PC-3 (cell line): ENCODE data around the gene DOC2A. TPM values are rescaled to one million over a fixed set of nuclear protein-coding genes. Genes with fewer than 3 reads are reported as not detected.
A peak's percentile ranks its signal among the peaks of the same experiment; 100 is the strongest.

ENCODE experiments used
- ATAC-seq: fragments of 200-7000 bp; cut with Tn5 transposase; 2 replicates; pipeline ENCODE4 v1.9.1; 2020; ENCODE audit warnings: mild to moderate bottlenecking, moderate library complexity
- BruUV-seq: library from RNA; stranded (reverse); fragments of 400-500 nt; replicated peaks from 2 replicates; lab custom pipeline; 2021; lab: Mats Ljungman, UMichigan
- CTCF ChIA-PET: fragments of 300-600 bp; sonication (Branson Sonifier 250); formaldehyde crosslinking; loops from one replicate; lab custom pipeline; 2022; ENCODE audit warnings: antibody characterized with exemption; lab: Charles Lee
- POLR2A ChIA-PET: fragments of 300-600 bp; sonication (Branson Sonifier 250); formaldehyde crosslinking; loops from one replicate; lab custom pipeline; 2022; ENCODE audit warnings: antibody characterized with exemption; ENCODE audit not compliant: unreplicated experiment; lab: Charles Lee
- DNase-seq: peaks from one replicate; pipeline ENCODE4 v3.0.0-alpha.2; 2015
- H2AFZ ChIP-seq: fragments of 300-600 bp; sonication (generic); 2 replicates; pipeline ENCODE4 v1.6.0; 2016; ENCODE audit warnings: antibody characterized with exemption, low read length
- H3F3A ChIP-seq: fragments of 300-600 bp; sonication (generic); one replicate; pipeline ENCODE4 v1.6.0; 2017; ENCODE audit warnings: antibody characterized with exemption, low read length, control low read depth, mild to moderate bottlenecking; ENCODE audit not compliant: unreplicated experiment
- H3K27ac ChIP-seq: fragments of 300-600 bp; sonication (generic); 2 replicates; pipeline ENCODE4 v1.5.1; 2016; ENCODE audit warnings: mild to moderate bottlenecking, low read length
- H3K27me3 ChIP-seq: fragments of 300-600 bp; sonication (generic); 2 replicates; pipeline ENCODE4 v1.6.1; 2016; ENCODE audit warnings: low read length, mixed read lengths
- H3K36me3 ChIP-seq: fragments of 300-600 bp; sonication (generic); 2 replicates; pipeline ENCODE4 v1.6.1; 2016; ENCODE audit warnings: low read depth, mixed run types, low read length, mixed read lengths
- H3K4me1 ChIP-seq: fragments of 300-600 bp; sonication (generic); 2 replicates; pipeline ENCODE4 v1.5.1; 2016; ENCODE audit warnings: low read length; ENCODE audit not compliant: insufficient read depth
- H3K4me2 ChIP-seq: fragments of 300-600 bp; sonication (generic); 2 replicates; pipeline ENCODE4 v1.6.0; 2016; ENCODE audit warnings: low read length
- H3K4me3 ChIP-seq: fragments of 300-600 bp; sonication (generic); 2 replicates; pipeline ENCODE4 v1.5.1; 2016; ENCODE audit warnings: mild to moderate bottlenecking, low read length, mixed read lengths
- H3K79me2 ChIP-seq: fragments of 300-600 bp; sonication (generic); 2 replicates; pipeline ENCODE4 v1.6.1; 2017; ENCODE audit warnings: low read length, mixed read lengths
- H3K9ac ChIP-seq: fragments of 300-600 bp; sonication (generic); 2 replicates; pipeline ENCODE4 v1.6.0; 2016; ENCODE audit warnings: mild to moderate bottlenecking, low read length
- H3K9me2 ChIP-seq: fragments of 300-600 bp; sonication (generic); replicated peaks from 2 replicates; pipeline ENCODE4 v1.6.1; 2016; ENCODE audit warnings: mixed run types, low read length, mixed read lengths
- H3K9me3 ChIP-seq: fragments of 300-600 bp; sonication (generic); 2 replicates; pipeline ENCODE4 v1.6.1; 2016; ENCODE audit warnings: low read length, mixed read lengths
- H4K20me1 ChIP-seq: fragments of 300-600 bp; sonication (generic); 2 replicates; pipeline ENCODE4 v1.6.1; 2016; ENCODE audit warnings: low read length, mixed read lengths
- EZH2 ChIP-seq: fragments of 300-600 bp; sonication (generic); IDR thresholded peaks from one replicate; pipeline ENCODE4 v1.6.1; 2017; ENCODE audit warnings: antibody characterized with exemption, mild to moderate bottlenecking, low read length; ENCODE audit not compliant: unreplicated experiment
- EZH2phosphoT487 ChIP-seq: fragments of 300-600 bp; sonication (generic); IDR thresholded peaks from 2 replicates; pipeline ENCODE4 v1.6.1; 2018; ENCODE audit warnings: mild to moderate bottlenecking, antibody characterized with exemption, low read length, borderline replicate concordance
- intact Hi-C: fragments of 100-400 bp; cut with micrococcal nuclease; formaldehyde crosslinking; loops from 2 replicates; pipeline ENCODE4 v1.9.0; 2023
- total RNA-seq: library from RNA; depleted of rRNA; stranded (reverse); fragments of >200 nt; gene quantifications from 2 replicates; pipeline ENCODE4 v1.2.3, GENCODE V29; 2014
- TF ChIP-seq, protein P1 (sequence below): fragments of 300-600 bp; sonication (generic); conservative IDR thresholded peaks from 2 replicates; pipeline ENCODE4 v1.5.1; 2017; ENCODE audit warnings: antibody characterized with exemption, low read depth, mild to moderate bottlenecking, low read length

The DOC2A gene
- total RNA-seq, 1 experiment from 2014 or later, result 4.6 TPM

DNA sequence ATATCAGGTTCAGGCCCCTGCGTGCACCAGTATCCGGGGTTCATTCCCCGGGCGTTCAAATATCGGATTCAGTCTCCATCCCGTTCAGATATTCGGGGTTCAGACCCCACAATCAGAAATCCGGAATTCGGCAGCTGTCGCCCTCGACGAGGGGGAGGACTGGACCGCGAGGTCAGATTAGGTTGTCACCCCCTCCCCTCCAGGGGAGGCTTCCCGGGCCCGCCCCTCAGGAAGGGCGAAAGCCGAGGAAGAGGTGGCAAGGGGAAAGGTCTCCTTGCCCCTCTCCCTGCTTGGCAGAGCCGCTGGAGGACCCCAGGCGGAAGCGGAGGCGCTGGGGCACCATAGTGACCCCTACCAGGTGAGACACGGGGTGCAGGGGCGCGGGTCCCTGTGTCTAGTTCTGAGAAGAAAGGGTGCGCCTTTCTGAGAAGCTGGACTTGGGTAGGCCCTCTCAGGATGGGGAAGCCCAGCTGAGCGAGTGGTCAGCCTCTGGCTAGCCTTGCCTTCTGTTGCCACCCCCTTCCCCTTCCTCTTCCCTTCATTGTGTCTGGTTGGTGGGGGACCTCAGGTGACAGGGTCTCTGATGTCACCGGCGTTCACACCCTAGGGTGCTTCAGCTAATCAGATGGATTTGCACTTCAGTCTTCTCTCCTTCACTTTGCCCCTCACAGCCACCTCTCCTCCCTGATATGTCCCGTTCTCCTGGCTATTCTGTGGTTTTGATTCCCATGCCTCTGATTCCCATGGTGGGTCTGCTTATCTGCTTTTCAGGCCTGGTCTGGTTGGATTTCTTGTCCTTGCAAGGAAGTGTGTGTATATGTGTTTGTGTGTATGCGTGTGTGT lies 36.3 kb downstream of the DOC2A start:
- no peak overlapping the region for H3K27ac ChIP-seq
- peaks cover 47% of the 10 kb centered on the region for H3K79me2 ChIP-seq
- H4K20me1 ChIP-seq, result peaks cover 26% of the 10 kb centered on the region
- no peaks in the 10 kb centered on the region for H3K27me3 ChIP-seq
- peak overlapping the region; percentile 93 for H3K9ac ChIP-seq
- POLR2A ChIA-PET, result no interaction called here
- DNase-seq (peak; percentile 4), ATAC-seq (no peak)
- intact Hi-C loops, result loop anchor here (5.0 kb wide), 1 partner anchor 47 kb away; the partner anchor contains the start of gene KCTD13
- peak overlapping the region; percentile 98 for H3K4me3 ChIP-seq
- no TSS peak for BruUV-seq
- H3K9me2 ChIP-seq, result no peaks in the 10 kb centered on the region
- H3K9me3 ChIP-seq, result no peaks in the 10 kb centered on the region
- TF ChIP-seq EZH2phosphoT487 (no peak), EZH2 (no peak)
- TF ChIP-seq, protein P1, sequence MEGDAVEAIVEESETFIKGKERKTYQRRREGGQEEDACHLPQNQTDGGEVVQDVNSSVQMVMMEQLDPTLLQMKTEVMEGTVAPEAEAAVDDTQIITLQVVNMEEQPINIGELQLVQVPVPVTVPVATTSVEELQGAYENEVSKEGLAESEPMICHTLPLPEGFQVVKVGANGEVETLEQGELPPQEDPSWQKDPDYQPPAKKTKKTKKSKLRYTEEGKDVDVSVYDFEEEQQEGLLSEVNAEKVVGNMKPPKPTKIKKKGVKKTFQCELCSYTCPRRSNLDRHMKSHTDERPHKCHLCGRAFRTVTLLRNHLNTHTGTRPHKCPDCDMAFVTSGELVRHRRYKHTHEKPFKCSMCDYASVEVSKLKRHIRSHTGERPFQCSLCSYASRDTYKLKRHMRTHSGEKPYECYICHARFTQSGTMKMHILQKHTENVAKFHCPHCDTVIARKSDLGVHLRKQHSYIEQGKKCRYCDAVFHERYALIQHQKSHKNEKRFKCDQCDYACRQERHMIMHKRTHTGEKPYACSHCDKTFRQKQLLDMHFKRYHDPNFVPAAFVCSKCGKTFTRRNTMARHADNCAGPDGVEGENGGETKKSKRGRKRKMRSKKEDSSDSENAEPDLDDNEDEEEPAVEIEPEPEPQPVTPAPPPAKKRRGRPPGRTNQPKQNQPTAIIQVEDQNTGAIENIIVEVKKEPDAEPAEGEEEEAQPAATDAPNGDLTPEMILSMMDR, result no peak
- H3F3A ChIP-seq, result no peaks in the 10 kb centered on the region
- H3K36me3 ChIP-seq, result peaks cover 16% of the 10 kb centered on the region; the same call in 1 of the 2 replicates
- CTCF ChIA-PET, result no interaction called here
- H2AFZ ChIP-seq, result peak overlapping the region; percentile 74; the same call in 1 of the 2 replicates
- H3K4me1 ChIP-seq, result peaks cover 22% of the 10 kb centered on the region
- H3K4me2 ChIP-seq, result peak overlapping the region; percentile 98

DNA sequence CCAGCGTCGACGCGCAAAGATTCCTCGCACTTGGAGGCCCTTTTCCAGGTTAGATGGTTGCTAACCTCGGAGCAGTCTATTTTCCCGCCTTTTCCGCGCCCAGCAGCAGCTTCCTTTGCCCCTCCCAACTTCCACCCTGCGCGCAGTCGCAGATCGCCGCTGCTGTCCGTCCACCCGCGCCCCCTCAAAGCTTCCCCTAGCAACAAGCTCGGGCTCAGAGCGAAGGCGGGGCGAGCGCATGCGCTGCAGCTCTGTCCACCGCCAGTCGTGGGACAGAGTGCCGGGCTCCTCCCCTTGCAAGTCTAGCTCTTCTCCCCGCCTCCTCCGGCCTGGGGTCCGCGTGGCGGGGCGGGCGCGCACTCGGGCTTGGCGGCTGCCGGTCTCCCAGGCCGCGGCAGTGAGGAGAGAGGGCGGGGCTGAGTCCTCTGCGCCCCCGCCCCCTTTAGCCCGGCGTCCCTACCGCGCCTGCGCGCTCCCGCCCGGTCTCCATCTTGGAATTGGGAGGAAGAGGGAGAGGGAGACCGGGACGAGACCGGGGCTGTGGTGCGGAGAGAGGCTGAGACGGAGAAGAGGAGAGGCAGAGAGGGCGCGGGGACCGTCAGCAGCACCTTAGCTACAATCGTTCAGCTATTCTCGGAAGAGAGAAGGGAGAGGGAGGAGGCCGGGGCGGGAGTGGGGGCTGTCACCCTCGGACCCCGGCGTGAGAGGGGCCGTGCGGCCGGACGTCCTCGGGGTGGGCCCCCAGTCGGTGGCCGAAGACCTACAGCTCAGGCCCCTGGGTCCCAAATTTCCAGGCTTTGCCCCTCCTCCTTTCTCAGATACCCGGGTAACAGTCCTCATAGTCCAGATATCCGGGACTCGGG lies 37.2 kb downstream of the DOC2A start, which contains the start of gene TAOK2:
TAOK2 (plus strand) TSS at position 485 of the 863 bp plus-strand sequence. CDS start 3,905 bp downstream, outside the sequence.
- intact Hi-C loops, result loop anchor here (5.0 kb wide), 1 partner anchor 46 kb away; the partner anchor contains the start of gene KCTD13
- TF ChIP-seq EZH2 (no peak), EZH2phosphoT487 (no peak)
- TF ChIP-seq, protein P1, result no peak
- Histone ChIP-seq H3K79me2 (peaks cover 47% of the 10 kb centered on the region), H3K4me1 (peaks cover 22% of the 10 kb centered on the region), H3F3A (no peaks in the 10 kb centered on the region), H3K9ac (peak within 1 kb of the TSS; percentile 93), H3K27me3 (no peaks in the 10 kb centered on the region), H3K4me3 (peak within 1 kb of the TSS; percentile 98), H3K9me2 (no peaks in the 10 kb centered on the region), H3K9me3 (no peaks in the 10 kb centered on the region), H3K27ac (peak within 1 kb of the TSS; percentile 37; the same call in 1 of the 2 replicates), H4K20me1 (peaks cover 26% of the 10 kb centered on the region), H3K36me3 (peaks cover 9% of the 10 kb centered on the region; the same call in 1 of the 2 replicates), H2AFZ (peak within 1 kb of the TSS; percentile 74), H3K4me2 (peak within 1 kb of the TSS; percentile 98)
- TSS peak; percentile 59 for BruUV-seq
- ChIA-PET POLR2A (interaction anchor here (0.6 to 0.9 kb wide), 5 partner anchors 29 to 162 kb away, joined by 3 to 6 read pairs (median 5); partner anchors contain the start of genes ALDOA, ASPHD1, KCTD13 and SEZ6L2), CTCF (interaction anchor here (0.5 to 0.8 kb wide), 2 partner anchors 11 to 273 kb away, joined by 5 read pairs; partner anchors contain the start of gene TMEM219)
- peak; percentile 95 for DNase-seq
- peak; percentile 99 for ATAC-seq
